Astrocyte (in vitro differentiated cells and primary cell): Measurements from ENCODE around the gene LMX1B. TPM values are rescaled to one million over a fixed set of nuclear protein-coding genes. Genes with fewer than 3 reads are reported as not detected.

Experiments used
- DNase-seq: peaks from one replicate; pipeline ENCODE4 v3.0.0-alpha.2; 2010; ENCODE audit warnings: low read depth
- FAIRE-seq: peaks from 2 replicates; lab custom pipeline; 2011; peaks lifted over from hg19 to GRCh38; lab: Jason Lieb, UNC
- H2AFZ ChIP-seq: 2 replicates; pipeline ENCODE4 v1.6.0; 2012; ENCODE audit warnings: low read depth, low read length, inconsistent platforms
- H3K27ac ChIP-seq: 2 replicates; pipeline ENCODE4 v1.5.1; 2011; ENCODE audit warnings: low read depth, low read length, inconsistent platforms
- H3K27me3 ChIP-seq: 2 replicates; pipeline ENCODE4 v1.6.0; 2011; ENCODE audit warnings: low read length, inconsistent platforms; ENCODE audit not compliant: insufficient read depth
- H3K36me3 ChIP-seq: 2 replicates; pipeline ENCODE4 v1.5.1; 2011; ENCODE audit warnings: low read length, inconsistent platforms; ENCODE audit not compliant: insufficient read depth
- H3K4me1 ChIP-seq: 2 replicates; pipeline ENCODE4 v1.5.1; 2011; ENCODE audit warnings: low read length, inconsistent platforms; ENCODE audit not compliant: insufficient read depth
- H3K4me2 ChIP-seq: 2 replicates; pipeline ENCODE4 v1.6.0; 2012; ENCODE audit warnings: low read length, inconsistent platforms
- H3K4me3 ChIP-seq: 2 replicates; pipeline ENCODE4 v1.5.1; 2011; ENCODE audit warnings: low read depth, mild to moderate bottlenecking, low read length, inconsistent platforms; ENCODE audit not compliant: insufficient read depth
- H3K79me2 ChIP-seq: 2 replicates; pipeline ENCODE4 v1.6.0; 2012; ENCODE audit warnings: mild to moderate bottlenecking, low read length, inconsistent platforms; ENCODE audit not compliant: insufficient read depth
- H3K9ac ChIP-seq: 2 replicates; pipeline ENCODE4 v1.6.0; 2012; ENCODE audit warnings: mild to moderate bottlenecking, low read length, inconsistent platforms
- H3K9me3 ChIP-seq: 2 replicates; pipeline ENCODE4 v1.5.1; 2012; ENCODE audit warnings: low read depth, mild to moderate bottlenecking, low read length, inconsistent platforms; ENCODE audit not compliant: insufficient read depth
- H4K20me1 ChIP-seq: 2 replicates; pipeline ENCODE4 v1.6.0; 2012; ENCODE audit warnings: low read length, inconsistent platforms; ENCODE audit not compliant: insufficient read depth
- H3K27ac Mint-ChIP-seq: one replicate; pipeline ENCODE4 v1.8.0; 2021; ENCODE audit warnings: mild to moderate bottlenecking, mixed read lengths; ENCODE audit not compliant: unreplicated experiment
- H3K27me3 Mint-ChIP-seq: one replicate; pipeline ENCODE4 v1.8.0; 2021; ENCODE audit warnings: low read depth, mixed read lengths; ENCODE audit not compliant: unreplicated experiment
- H3K36me3 Mint-ChIP-seq: one replicate; pipeline ENCODE4 v1.8.0; 2021; ENCODE audit warnings: low read depth, mixed read lengths; ENCODE audit not compliant: unreplicated experiment
- H3K4me1 Mint-ChIP-seq: one replicate; pipeline ENCODE4 v1.8.0; 2021; ENCODE audit warnings: low read depth, mixed read lengths; ENCODE audit not compliant: unreplicated experiment
- H3K4me3 Mint-ChIP-seq: one replicate; pipeline ENCODE4 v1.8.0; 2021; ENCODE audit warnings: mild to moderate bottlenecking, moderate library complexity, mixed read lengths; ENCODE audit not compliant: unreplicated experiment
- H3K9me3 Mint-ChIP-seq: one replicate; pipeline ENCODE4 v1.8.0; 2021; ENCODE audit warnings: mild to moderate bottlenecking, mixed read lengths; ENCODE audit not compliant: unreplicated experiment
- EZH2 ChIP-seq: IDR thresholded peaks from 2 replicates; pipeline ENCODE4 v1.6.1; 2012; ENCODE audit warnings: mild to moderate bottlenecking, low read length, inconsistent platforms; ENCODE audit not compliant: insufficient read depth
- total RNA-seq: library from RNA; stranded (reverse); gene quantifications from 2 replicates; pipeline ENCODE4 v1.2.1, GENCODE V29; 2021
- TF ChIP-seq, protein P1 (sequence below): IDR thresholded peaks from 2 replicates; pipeline ENCODE4 v1.5.1; 2011; ENCODE audit warnings: low read depth, mild to moderate bottlenecking, inconsistent platforms, low read length, moderate library complexity; ENCODE audit not compliant: insufficient read depth

LMX1B gene
- total RNA-seq, 1 donor from 2014 or later = 0.45 TPM

DNA sequence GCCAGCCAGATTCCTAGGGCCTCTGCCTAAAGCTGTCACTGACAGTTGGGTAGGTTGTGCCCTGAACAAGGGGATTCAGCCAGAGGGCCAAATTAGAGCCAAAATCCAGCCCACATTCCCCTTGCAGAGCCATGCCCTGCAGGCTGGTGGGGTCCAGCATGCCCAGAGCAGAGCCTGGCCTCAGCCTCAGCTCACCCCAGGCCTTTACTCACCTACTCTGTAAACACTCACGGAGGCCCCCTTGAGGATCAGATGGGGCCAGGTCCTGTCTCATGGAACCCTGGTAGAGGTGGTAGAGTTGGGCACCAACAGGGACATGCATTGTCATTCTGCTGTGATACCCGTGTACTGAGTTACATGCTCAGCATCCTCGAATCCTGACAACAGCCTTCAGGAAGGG lies 74.9 kb downstream of the LMX1B start:
- DNase-seq (no peak), FAIRE-seq (no peak)
- no peak overlapping the region for H3K4me3 Mint-ChIP-seq
- Histone ChIP-seq H3K79me2 (no peaks in the 10 kb centered on the region), H3K27me3 (peaks cover 34% of the 10 kb centered on the region), H3K36me3 (no peaks in the 10 kb centered on the region), H3K4me1 (no peaks in the 10 kb centered on the region), H3K4me3 (no peak overlapping the region), H3K9me3 (no peaks in the 10 kb centered on the region), H3K4me2 (no peak overlapping the region), H3K9ac (no peak overlapping the region), H4K20me1 (no peaks in the 10 kb centered on the region), H3K27ac (no peak overlapping the region), H2AFZ (no peak overlapping the region)
- peaks cover 2% of the 10 kb centered on the region for H3K36me3 Mint-ChIP-seq
- TF ChIP-seq, protein P1, sequence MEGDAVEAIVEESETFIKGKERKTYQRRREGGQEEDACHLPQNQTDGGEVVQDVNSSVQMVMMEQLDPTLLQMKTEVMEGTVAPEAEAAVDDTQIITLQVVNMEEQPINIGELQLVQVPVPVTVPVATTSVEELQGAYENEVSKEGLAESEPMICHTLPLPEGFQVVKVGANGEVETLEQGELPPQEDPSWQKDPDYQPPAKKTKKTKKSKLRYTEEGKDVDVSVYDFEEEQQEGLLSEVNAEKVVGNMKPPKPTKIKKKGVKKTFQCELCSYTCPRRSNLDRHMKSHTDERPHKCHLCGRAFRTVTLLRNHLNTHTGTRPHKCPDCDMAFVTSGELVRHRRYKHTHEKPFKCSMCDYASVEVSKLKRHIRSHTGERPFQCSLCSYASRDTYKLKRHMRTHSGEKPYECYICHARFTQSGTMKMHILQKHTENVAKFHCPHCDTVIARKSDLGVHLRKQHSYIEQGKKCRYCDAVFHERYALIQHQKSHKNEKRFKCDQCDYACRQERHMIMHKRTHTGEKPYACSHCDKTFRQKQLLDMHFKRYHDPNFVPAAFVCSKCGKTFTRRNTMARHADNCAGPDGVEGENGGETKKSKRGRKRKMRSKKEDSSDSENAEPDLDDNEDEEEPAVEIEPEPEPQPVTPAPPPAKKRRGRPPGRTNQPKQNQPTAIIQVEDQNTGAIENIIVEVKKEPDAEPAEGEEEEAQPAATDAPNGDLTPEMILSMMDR = no peak
- no peak for TF ChIP-seq EZH2
- peaks cover 3% of the 10 kb centered on the region for H3K9me3 Mint-ChIP-seq
- peaks cover 81% of the 10 kb centered on the region for H3K27me3 Mint-ChIP-seq
- H3K27ac Mint-ChIP-seq = no peak overlapping the region
- no peaks in the 10 kb centered on the region for H3K4me1 Mint-ChIP-seq

DNA sequence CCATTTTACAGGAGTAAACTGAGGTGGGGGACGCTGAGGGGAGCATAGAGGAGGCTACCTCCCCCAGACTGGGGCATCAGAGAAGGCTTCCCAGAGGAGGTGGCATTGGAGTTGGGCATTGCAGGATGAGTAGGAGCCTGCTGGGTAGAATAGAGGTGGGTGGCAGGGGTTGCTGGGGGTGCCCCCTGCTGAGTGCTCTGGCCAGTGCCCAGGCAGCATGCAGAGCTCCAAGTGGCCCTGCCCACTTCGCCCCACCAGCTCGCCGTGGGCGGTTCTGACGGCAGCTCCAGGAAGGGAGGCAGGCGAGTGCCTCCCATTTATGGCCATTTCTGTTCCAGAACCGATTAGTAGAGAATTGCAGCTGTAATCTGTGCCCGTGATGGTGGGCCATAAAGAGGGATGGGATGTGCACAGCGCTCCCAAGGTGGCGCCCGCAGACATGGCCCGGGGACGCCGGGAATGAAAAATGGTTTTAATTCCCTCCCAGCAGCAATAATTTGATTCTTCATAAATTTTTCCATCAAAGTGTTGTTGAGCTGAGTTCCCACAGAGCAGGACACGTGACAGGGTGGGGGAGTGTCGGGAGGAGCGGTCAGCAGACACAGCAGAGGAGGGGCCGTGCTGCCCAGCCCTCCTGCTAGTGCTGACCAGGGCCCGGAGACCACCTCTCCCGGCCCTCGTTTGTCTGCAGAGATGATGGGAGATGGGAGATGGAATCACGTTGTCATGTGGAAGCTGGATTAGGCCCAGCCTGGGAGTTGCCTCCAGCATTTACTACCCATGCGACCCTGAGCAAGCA lies 75.5 kb downstream of the LMX1B start:
- H3K4me2 ChIP-seq = no peak overlapping the region
- no peaks in the 10 kb centered on the region for H4K20me1 ChIP-seq
- H3K27me3 Mint-ChIP-seq = peaks cover 80% of the 10 kb centered on the region
- H3K27me3 ChIP-seq = peaks cover 31% of the 10 kb centered on the region
- H2AFZ ChIP-seq = no peak overlapping the region
- H3K27ac ChIP-seq = no peak overlapping the region
- peaks cover 2% of the 10 kb centered on the region for H3K9me3 Mint-ChIP-seq
- no peaks in the 10 kb centered on the region for H3K79me2 ChIP-seq
- H3K4me3 Mint-ChIP-seq = no peak overlapping the region
- DNase-seq (no peak), FAIRE-seq (no peak)
- H3K4me1 Mint-ChIP-seq = no peaks in the 10 kb centered on the region
- no peaks in the 10 kb centered on the region for H3K36me3 ChIP-seq
- H3K4me3 ChIP-seq = no peak overlapping the region
- no peaks in the 10 kb centered on the region for H3K4me1 ChIP-seq
- no peak overlapping the region for H3K9ac ChIP-seq
- H3K36me3 Mint-ChIP-seq = no peaks in the 10 kb centered on the region
- H3K9me3 ChIP-seq = no peaks in the 10 kb centered on the region
- no peak for TF ChIP-seq EZH2
- TF ChIP-seq, protein P1 = no peak
- no peak overlapping the region for H3K27ac Mint-ChIP-seq

DNA sequence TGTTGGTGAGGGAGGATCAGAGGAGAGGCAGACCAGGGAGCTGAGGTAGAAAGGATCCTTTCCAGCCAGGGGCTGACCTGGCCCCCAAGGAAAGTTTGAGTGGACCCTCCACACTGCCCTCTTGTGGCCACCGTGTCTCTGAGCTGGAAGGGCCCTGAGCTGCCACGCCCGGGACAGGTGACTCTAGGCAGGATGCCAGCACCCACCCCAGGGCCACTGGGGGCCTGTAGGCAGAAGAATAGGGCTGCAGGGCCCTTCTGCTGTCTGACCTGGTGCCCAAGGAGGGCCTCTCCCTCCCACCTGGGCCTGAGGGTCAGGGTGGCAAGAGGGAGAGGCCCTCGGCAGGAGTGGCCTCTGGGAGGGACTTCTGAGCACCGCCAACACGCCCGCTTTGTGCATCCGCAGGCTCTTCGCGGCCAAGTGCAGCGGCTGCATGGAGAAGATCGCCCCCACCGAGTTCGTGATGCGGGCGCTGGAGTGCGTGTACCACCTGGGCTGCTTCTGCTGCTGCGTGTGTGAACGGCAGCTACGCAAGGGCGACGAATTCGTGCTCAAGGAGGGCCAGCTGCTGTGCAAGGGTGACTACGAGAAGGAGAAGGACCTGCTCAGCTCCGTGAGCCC lies 76.8 kb downstream of the LMX1B start:
- no peak overlapping the region for H3K4me2 ChIP-seq
- no peak overlapping the region for H3K27ac ChIP-seq
- Mint-ChIP-seq H3K4me1 (no peaks in the 10 kb centered on the region), H3K4me3 (no peak overlapping the region), H3K27me3 (peaks cover 78% of the 10 kb centered on the region), H3K36me3 (no peaks in the 10 kb centered on the region), H3K27ac (no peak overlapping the region), H3K9me3 (no peaks in the 10 kb centered on the region)
- H3K79me2 ChIP-seq = no peaks in the 10 kb centered on the region
- no peaks in the 10 kb centered on the region for H3K9me3 ChIP-seq
- DNase-seq (no peak), FAIRE-seq (no peak)
- H3K36me3 ChIP-seq = no peaks in the 10 kb centered on the region
- no peaks in the 10 kb centered on the region for H4K20me1 ChIP-seq
- H3K9ac ChIP-seq = no peak overlapping the region
- H3K4me1 ChIP-seq = no peaks in the 10 kb centered on the region
- H2AFZ ChIP-seq = no peak overlapping the region
- H3K4me3 ChIP-seq = no peak overlapping the region
- TF ChIP-seq EZH2 = no peak
- TF ChIP-seq, protein P1 = peak; percentile 42
- H3K27me3 ChIP-seq = peaks cover 18% of the 10 kb centered on the region
